GM21786 (cell line): Measurements from ENCODE around the gene TTLL8.

Source experiments
- ATAC-seq: cut with Tn5 transposase; IDR thresholded peaks from one replicate; pipeline ENCODE4 v1.9.1; 2021; ENCODE audit not compliant: unreplicated experiment

The TTLL8 gene

DNA sequence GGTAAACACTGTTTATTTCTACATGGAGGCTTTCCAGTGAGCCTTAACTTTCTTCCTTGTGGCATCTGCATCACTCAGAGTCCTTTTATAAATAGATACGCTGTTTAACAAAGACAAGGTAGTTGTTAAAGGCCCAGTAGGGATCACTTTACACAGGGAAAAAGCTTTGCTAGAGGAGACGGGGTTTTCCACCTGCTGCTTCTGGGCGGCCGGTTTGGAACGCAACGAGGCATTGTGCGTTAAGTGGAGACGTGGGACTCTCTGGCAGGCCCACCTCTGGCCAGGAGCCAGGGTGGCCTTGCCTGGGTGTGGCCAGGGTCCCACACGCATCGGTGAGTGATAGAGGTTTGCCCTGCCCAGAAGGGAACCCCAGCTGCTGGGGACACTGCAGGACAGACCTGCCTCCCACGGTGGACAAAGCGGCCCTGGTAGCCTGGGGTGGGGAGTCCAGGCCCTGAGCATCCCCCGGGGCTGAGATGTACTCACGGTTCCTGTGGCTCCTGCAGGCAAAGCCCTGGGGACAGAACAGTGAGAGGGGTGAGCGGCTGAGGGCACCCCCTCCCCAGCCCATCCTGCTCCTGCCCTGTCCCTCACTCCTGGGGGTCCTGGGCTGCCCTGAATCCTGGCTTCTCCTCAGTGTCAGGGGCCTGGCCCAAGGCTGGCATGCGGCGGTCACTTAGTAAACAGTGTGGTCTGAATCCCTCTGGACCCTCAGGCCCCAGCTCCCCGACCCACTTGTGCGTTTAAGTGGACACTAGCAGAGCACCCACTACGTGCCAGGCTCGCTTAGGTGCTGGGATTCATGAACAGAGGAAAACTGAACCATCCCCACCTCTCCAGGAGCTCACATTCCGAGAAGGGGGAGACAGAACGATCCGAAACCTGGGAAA is 49.7 kb downstream of the TTLL8 start:
- no peak for ATAC-seq

DNA sequence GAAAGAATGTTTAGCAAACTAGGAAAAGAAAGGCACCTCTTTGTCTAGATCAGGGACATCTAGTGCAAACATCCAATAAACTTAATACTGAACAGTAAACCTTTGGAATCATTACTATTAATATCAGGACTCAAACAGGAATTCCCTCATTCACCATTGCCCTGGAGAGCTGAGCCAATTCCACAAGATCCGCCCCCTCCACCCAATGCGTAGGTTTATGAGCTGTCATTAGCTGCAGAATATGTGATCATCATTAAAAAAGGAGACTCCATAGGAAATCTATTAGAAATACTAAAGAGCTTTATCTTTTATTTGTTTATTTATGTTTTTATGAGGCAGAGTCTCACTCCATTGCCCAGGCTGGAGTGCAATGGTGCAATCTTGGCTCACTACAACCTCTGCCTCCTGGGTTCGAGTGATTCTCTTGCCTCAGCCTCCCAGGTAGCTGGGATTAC is 51.0 kb downstream of the TTLL8 start:
- no peak for ATAC-seq

DNA sequence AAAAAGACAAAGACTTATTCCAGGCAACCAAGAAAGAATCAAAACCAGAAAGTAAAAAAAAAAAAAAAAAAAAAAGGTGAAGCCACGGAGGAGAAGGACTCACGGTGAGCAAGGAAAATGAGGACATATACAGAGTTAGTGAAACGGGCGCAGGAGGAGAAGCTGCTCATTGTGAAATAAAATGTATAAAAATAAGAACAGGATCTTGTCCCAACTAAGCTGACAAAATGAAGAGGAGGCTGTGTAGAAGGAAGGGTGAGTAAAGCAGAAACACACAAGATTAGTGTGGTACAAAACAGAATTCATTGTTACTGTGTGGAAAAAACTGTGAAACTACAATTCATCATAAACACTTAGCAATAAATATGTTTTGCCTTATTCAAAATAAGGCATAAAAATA is 53.2 kb downstream of the TTLL8 start:
- ATAC-seq: no peak

DNA sequence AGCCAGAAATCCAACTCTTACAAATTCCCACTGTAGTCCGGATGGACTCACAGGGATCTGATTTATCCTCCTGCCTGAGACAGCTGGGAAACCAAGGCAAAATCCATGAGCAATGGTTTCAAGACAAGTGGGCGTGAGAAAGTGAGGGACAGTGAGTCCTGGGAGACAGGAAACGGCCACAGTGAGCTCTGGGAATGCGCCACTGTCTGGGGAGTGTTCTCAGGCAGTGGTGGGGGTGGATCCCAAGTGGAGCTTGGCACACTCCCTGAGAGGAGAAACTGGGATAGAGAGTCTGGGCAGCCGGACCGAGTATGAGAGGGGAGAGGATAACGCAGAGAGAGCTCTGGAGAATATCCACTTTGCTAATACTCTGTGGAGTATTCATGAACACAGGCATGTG is 55.3 kb downstream of the TTLL8 start:
- ATAC-seq: no peak

DNA sequence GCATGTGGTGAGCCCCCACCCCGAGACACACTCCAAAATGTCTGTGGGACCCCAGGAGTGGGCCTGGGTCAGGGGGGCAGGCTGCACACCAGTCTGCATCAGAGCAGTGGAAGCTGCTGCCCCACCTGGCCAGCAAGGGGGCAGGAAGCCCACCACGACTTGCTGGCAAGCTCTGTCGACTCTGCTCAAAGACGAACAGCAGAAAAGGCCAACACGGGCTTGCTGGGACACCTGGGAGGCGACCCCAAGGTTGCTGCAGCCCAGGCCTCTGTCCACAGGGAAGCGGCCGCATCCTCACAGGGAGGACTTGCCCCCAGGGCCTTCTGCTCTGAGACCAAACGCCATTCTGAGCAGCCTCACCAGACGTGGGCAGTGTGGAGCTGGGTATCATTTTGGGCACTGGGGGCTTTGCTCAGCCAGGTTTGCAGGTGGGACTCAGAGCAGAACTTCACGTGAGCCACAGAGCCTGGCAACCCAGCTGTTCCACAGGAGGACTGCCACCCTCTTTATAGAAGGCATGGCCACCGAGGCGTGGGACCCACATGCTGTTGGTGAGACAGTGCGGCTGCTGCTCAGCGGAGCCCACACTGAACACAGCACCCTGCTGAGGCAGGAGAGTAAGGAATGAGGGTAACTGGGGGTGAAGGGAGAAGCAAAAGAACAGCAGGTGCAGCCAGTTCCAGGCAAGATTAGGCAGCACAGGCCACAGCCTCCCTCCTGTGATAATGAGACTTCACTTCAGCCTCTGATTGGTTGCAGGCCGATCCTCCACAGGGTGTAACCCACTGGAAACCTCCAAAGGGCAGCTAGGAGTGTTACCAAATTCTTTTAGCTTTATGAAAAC is 56.5 kb downstream of the TTLL8 start:
- no peak for ATAC-seq

DNA sequence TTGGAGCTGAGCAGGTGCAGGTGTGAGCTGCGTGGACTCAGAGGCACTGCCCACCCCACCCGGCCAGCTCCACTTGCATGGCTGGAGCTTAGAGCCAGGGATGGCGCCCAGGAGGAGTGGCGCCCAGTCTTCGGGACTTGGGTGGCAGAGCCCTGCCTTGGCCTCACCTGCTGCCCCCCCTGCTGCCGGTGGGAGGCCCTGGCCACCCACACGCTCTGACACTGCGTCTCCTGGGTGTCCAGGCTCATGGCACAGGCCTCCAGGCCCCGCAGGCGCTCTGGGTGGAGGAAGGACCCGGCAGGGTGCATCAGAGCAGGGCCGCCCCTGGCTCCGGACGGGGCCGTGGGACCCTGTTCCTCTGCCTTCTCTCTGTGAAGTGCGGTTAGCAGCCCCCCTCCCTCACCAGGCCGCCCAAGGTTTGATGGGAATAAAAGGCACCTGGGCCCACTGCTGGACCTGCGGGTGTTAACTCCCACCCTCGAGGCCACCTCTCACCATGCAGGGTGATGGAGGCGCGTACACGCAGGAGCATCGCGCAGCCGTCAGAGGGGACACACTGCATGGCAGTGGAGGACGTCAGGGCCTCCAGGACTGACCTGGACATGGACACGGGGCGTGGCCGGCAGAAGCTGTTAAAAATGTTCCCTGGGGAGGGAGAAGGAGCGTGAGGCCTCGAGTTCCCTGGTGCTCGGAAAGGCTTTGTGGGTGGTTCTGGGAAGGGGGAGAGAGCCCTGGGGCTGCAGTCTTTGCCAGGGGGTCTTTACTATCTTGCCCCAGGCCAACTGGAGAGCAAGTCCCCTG is 57.3 kb downstream of the TTLL8 start:
- no peak for ATAC-seq

DNA sequence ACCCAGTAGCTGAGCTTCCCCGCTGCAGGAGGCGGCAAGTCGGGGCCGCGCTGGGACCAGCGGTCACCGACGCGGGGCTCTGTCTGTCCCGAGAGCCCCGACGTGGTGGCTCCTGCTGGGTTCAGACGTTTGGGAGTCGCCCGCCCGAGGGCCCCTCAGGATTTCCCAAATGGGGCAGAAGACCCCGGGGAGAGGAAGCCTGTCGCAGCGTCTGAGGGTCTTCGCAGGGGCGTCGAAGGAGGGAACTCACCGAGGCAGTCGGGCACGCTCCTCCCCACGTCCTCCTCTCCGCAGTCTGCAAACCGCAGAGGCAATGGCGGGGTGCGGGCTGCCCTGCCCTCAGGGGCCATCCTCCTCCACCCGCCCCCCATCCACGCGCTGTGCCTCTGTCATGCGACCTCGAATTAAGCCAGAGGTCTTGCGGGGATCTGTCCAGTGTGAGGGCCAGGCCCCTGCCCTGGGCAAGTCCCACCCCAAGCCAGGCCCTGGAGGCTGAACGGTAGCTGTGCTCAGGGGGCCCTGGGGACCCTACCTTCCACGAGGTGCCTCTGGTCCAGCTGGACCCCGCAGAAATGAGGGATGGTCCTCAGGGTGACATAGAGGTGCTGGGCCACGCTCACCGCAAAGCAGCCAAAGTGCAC is 58.0 kb downstream of the TTLL8 start:
- ATAC-seq: no peak

DNA sequence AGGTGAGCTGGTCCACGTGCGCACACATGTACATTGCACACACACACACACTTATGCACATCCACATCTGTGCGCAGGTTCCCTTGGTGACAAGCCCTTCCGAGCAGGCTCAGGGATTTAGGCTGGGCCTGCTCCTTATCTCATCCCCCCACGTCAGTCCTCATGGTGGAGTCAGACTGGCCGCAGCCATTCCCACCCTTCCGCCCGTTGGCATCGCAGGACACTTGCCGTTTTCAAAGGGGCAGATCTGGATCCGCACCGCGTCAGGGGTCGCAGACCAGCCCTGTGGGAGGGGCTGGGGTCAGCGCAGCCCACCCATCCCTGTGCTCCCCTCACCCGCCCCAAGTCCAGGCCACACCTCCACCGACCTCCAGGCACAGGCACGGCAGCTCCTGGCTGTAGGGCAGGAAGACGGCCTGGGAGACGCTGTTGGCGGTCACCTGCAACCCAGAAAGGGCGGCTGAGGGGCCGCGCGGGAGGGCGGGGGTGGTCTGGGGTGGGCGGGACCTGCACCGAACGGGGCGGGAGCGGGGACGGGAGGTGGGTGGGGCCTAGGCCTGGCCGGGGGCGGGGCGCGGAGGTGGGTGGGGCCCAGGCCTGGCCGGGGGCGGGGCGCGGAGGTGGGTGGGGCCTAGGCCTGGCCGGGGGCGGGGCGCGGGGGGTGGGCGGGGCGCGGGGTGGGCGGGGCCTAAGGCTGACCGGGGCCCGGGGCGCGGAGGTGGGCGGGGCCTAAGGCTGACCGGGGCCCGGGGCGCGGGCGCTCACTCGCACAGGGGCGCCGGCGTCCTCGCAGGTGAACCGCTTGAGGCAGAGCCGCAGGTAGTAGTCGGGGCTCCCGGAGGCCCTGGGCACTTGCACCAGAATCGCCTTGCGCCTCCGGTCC is 58.8 kb downstream of the TTLL8 start:
- no peak for ATAC-seq

DNA sequence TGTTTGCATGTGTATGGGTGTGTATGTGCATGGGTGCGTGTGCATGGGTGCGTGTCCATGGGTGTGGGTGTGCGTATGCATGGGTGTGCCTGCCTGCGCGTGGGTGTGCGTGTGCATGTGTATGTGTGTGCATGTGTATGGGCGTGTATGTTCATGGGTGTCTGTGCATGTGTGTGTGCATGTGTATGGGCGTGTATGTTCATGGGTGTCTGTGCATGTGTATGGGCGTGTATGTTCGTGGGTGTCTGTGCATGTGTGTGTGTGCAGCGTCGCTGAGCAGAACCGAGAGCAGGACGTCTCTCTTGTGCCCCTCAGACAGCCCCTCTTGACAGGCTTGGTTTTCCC is 59.4 kb downstream of the TTLL8 start:
- ATAC-seq: no peak

DNA sequence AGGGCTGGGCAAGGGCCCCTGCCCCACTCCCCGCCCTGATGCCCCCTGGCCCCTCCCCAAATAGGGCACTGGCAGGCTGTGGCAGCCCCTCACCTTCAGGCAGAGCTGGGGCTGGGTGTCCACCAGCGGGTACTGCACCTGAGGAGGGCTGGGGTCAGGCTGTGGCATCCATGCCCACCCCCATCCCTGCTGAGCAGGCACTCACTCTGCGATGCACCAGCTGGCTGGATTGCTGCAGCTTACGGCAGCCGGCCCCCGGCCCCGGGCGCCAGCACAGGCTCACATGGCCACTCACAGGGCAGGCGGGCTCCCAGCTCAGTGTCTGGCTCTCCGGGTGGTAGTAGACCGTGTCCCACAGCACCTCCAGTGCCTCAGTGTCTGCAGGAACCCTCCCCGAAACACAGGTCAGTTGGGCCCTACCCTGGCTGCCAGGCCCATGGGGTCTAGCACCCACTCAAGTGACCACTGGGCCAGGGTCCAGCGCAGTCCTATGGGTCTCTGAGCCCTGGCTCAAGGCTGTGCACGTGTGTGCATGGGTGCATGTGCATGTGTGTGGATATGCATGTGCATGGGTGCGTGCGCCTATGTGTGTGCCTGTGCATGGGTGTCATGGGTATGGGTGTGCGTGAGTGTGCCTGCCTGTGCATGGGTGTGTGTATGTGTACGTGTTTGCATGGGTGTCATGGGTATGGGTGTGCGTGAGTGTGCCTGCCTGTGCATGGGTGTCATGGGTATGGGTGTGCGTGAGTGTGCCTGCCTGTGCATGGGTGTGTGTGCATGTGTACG is 60.0 kb downstream of the TTLL8 start:
- no peak for ATAC-seq

DNA sequence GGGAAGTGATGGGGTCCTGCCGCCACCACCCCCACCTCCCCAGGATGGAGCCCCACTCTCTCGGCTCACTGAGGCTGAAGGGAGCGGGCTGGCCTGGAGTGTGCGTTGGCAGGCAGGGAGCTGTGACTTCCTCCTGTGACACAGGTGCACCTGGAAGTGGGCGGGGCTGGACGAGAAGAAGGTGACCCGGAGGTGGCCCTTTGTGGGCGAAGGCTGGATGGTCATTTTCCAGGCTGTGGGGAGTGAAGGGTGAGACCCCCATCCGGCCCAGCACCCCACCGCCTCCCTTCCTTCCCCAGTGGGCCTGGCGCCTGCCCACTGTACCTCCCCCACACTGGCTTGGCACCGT is 60.9 kb downstream of the TTLL8 start:
- ATAC-seq: no peak

DNA sequence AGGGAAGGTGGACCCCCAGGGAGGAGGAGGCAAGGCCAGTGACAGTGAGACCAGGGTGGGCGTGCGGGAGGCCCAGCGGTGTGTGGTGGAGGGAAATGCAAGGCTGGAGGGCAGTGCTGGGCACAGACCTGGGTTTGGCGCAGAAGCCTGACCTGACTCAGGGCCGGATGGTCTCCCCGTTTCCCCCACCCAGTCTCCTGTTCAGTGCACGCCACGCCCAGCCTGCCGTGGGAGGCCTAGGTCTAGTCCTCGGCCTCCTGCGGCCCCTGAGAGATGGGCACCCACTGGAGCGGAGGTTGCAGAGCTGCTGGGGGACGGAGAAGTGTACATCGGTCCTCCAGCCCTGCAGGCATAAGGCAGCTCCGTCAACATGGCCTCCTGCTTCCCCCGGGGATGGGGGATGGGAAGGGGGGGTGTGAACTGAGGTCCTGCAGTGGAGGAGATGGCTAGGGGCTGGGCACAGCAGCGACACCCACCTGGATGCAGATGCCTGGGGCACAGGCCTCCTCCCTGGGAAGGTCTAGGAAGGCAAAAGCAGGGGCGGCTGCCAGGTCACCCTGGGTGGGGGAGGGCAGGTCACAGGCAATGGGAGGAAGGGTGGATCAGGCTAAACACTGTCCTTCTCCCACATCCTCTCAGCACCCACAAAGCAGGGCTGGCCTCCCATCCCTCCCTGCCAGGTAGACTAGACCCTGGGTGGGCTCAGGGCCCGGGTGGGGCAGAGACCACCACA is 61.4 kb downstream of the TTLL8 start:
- ATAC-seq: no peak

DNA sequence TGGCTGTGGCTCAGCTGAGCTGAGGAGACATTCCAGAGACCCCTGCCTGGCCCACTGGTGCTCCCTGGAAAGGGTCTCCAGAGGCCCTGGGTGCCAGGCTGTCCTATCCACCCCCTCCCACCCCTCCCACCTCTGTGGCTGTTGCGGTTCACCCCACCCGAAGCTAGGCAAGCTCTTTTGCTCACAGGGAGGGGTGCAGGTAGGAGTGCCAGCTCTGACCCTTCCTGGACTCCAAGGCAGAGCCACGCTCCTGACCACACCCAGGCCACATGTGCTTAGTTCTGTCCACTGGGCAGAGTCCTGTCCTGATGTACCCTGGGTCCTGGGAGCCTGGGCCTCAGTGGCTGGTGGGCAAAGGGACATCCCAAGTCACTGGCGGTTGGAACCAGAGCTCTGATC is 62.0 kb downstream of the TTLL8 start:
- no peak for ATAC-seq

DNA sequence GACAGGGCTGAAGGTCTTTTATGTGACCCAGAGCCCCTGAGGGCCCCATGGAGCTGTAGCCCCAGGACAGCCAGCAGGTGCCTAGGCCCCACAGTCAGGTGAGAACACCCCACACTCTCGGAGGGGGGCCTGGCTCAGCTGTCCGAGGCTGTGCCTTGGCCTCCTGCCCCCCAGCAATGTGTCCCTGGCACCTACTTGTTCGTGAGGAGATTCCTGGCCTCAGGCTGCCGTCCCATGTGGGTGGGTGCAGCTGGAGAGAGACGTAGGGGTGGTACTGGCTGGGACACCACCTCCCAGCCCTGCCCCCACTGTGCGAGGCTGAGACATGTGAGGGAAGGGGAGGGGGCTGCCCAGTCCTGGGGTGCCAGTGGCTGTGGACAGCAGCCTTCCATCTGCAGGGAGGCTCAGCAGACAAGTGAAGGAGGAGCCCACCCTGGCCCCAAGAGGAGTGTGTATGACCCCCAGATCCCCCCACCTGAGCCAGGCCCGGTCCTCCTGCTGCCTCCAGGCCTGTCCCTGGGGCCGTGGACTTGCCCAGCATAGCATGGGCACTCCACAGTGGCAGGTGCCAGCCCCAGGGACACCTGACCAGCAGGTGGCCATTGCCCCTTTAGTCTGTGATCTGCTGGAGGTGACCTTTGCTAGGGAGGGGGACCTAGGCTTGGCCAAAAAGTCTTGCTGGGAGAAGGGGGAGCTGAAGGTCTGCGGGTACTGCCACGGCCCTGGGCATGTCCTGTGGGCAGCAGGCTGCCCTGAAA is 62.6 kb downstream of the TTLL8 start:
- ATAC-seq: no peak

DNA sequence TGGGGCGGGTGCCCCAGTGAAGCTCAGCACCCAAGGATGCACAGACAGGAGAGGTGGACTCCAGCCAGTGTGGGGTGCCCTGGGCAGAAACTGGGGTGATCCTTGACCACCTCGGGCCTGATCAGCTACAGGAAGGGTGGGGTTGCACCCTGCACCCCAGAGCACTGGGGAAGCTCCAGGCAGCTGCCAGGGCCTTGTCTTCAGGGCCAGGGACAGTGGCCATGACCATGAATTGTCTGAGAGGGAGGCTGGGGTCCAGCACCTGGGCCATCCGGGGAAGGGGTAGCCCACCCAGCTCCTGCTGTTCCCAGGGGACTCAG is 63.1 kb downstream of the TTLL8 start:
- ATAC-seq: no peak

DNA sequence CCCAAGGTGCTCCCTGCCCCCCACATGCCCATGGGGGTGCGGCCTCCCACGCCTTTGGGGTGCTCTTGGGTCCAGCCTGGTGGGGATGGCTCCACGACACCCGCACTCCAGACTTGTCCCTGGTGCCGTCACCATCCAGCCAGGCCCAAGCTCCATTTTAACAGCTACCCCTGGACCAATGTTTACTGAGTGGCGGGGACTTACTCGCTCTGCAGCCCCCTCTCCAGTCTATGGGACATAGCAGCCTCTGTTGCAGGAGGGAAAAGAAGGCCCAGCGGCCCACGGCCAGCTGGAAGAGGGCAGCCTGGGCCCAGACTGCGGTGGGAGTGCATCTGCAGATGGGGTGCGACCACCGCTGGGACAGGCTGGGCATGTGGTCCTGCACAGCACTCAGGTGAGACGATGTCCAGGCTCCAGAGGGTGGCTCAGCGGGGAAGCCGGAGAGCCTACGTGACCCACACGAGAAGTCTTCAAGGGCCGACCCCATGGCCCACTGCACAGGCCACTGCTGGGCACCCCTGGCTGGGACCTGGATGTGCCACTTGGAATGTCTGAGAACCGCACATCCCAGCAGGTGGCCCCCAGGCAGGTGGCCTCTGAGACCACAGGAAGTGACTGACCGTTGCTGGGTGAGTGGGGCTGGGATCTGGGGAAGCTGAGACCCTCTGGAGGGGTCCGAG is 63.6 kb downstream of the TTLL8 start:
- no peak for ATAC-seq

DNA sequence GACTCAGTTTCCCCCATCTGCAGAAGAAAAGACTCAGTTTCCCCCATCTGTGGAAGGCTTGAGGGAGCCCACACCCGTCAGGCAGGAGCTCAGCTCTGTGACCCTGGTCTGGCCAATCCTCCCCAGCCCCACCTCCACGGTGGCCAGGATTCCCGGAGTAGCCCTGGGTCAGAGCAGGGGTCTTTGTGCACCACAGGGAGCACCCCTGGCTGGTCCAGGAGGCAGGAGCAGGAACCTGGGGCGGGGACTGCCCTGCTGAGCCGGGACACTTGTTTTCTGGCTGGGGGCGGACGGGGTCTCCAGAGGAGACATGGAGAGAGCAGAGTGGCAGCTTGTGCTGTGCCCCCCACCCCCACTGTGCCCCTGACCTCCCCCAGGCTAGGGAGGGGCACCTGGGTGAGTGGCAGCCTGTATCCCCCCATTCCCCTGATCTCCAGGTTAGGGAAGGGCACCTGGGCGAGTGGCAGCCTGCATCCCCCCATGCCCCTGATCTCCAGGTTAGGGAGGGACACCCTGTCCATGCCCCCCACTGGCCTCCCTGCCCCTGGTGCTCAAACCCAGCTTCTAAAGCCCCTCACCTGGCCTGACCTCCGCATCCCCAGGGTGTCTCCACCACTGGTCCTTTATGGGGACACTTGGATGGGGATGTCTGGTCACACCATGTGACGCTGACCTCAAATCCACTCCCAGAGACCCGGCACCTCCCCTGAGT is 64.3 kb downstream of the TTLL8 start:
- ATAC-seq: no peak
